Ectodermal cell (in vitro differentiated cells): Measurements from ENCODE around the gene DPEP1.
A peak's percentile ranks its signal among the peaks of the same experiment; 100 is the strongest.

Experiments used
- H3K27ac ChIP-seq: 2 replicates; pipeline ENCODE4 v1.7.0; 2013; ENCODE audit warnings: mild to moderate bottlenecking, low read depth, low read length; ENCODE audit not compliant: insufficient read depth, poor library complexity, severe bottlenecking
- H3K27me3 ChIP-seq: 2 replicates; pipeline ENCODE4 v1.7.0; 2013; ENCODE audit warnings: mild to moderate bottlenecking, low read length; ENCODE audit not compliant: insufficient read depth, control insufficient read depth, poor library complexity, severe bottlenecking
- H3K36me3 ChIP-seq: one replicate; pipeline ENCODE4 v1.7.0; 2013; ENCODE audit warnings: low read length; ENCODE audit not compliant: control insufficient read depth, insufficient read depth
- H3K4me1 ChIP-seq: one replicate; pipeline ENCODE4 v1.7.0; 2013; ENCODE audit warnings: low read length; ENCODE audit not compliant: control insufficient read depth, insufficient read depth
- H3K4me3 ChIP-seq: 2 replicates; pipeline ENCODE4 v1.7.0; 2013; ENCODE audit warnings: low read depth, low read length, control low read depth; ENCODE audit not compliant: insufficient read depth
- H3K9me3 ChIP-seq: 2 replicates; pipeline ENCODE4 v1.7.0; 2013; ENCODE audit warnings: mild to moderate bottlenecking, low read length, moderate library complexity; ENCODE audit not compliant: control insufficient read depth
- whole genome bisulfite sequencing, 2 experiments: methylation state at CpG; one replicate each; pipeline ENCODE4 v1.1.7; 2013; ENCODE audit warnings: missing lambda C conversion rate in 2 of 2; 5-methylcytosine and 5-hydroxymethylcytosine counted together

Gene DPEP1

DNA sequence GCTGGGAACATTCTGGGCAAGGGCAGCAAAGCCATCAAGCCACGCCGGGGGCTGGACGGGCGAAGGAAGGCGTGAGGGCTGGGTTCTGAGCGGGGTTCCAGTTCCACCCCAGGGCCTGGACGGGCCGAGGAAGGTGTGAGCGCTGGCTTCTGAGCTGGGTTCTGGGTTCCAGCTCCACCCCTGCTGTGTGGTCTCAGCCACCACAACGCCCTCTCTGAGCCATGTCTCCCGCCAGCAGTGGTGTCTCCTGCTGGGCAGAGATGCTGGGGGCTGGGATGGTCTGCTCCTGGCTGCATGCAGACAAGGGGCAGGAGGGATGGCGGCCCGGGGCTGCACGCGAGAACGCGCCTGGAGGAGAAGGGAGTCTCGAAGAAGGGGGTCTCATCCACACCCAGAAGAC, 41.8 kb upstream of the DPEP1 start:
- Histone ChIP-seq H3K4me1 (no peaks in the 10 kb centered on the region), H3K9me3 (no peaks in the 10 kb centered on the region), H3K36me3 (no peaks in the 10 kb centered on the region), H3K27me3 (peaks cover 30% of the 10 kb centered on the region), H3K4me3 (no peak overlapping the region), H3K27ac (no peak overlapping the region)
- 89 to 92% methylated on average over 18 of the region's 18 CpGs for WGBS, 2 experiments

GRCh38 chr16:89572073-89572484, 41.4 kb upstream of the DPEP1 start:
- H3K27me3 ChIP-seq: peaks cover 34% of the 10 kb centered on the region
- H3K9me3 ChIP-seq: no peaks in the 10 kb centered on the region
- 93 to 96% methylated on average over 14 of the region's 14 CpGs for WGBS, 2 experiments
- no peak overlapping the region for H3K27ac ChIP-seq
- no peaks in the 10 kb centered on the region for H3K4me1 ChIP-seq
- no peak overlapping the region for H3K4me3 ChIP-seq
- no peaks in the 10 kb centered on the region for H3K36me3 ChIP-seq

GRCh38 chr16:89572485-89573205, 40.8 kb upstream of the DPEP1 start:
- 90 to 91% methylated on average over 19 of the region's 19 CpGs for WGBS, 2 experiments

GRCh38 chr16:89573826-89574680, 39.4 kb upstream of the DPEP1 start:
- WGBS, 2 experiments: 75% methylated on average over 31 of the region's 31 CpGs
- H3K36me3 ChIP-seq: no peaks in the 10 kb centered on the region
- H3K9me3 ChIP-seq: no peaks in the 10 kb centered on the region
- peaks cover 43% of the 10 kb centered on the region for H3K27me3 ChIP-seq
- no peak overlapping the region for H3K27ac ChIP-seq
- H3K4me1 ChIP-seq: no peaks in the 10 kb centered on the region
- no peak overlapping the region for H3K4me3 ChIP-seq

More at GRCh38 chr16:89572485-89573205, 40.8 kb upstream of the DPEP1 start:
- Histone ChIP-seq H3K4me1 (no peaks in the 10 kb centered on the region), H3K27ac (no peak overlapping the region), H3K27me3 (peaks cover 40% of the 10 kb centered on the region), H3K4me3 (no peak overlapping the region), H3K36me3 (no peaks in the 10 kb centered on the region), H3K9me3 (no peaks in the 10 kb centered on the region)

- WGBS, 2 experiments: 2 to 3% methylated on average over 55 of the region's 55 CpGs
- no peaks in the 10 kb centered on the region for H3K9me3 ChIP-seq
- H3K36me3 ChIP-seq: no peaks in the 10 kb centered on the region
- H3K27ac ChIP-seq: no peak overlapping the region
- H3K27me3 ChIP-seq: peaks cover 43% of the 10 kb centered on the region
- no peaks in the 10 kb centered on the region for H3K4me1 ChIP-seq
- H3K4me3 ChIP-seq: peak overlapping the region; percentile 29
Observed at GRCh38 chr16:89574681-89575246, 38.7 kb upstream of the DPEP1 start.

- H3K4me1 ChIP-seq: no peaks in the 10 kb centered on the region
- WGBS, 2 experiments: 2% methylated on average over 103 of the region's 103 CpGs
- H3K36me3 ChIP-seq: no peaks in the 10 kb centered on the region
- no peaks in the 10 kb centered on the region for H3K9me3 ChIP-seq
- peak within 1 kb of the TSS; percentile 33 for H3K4me3 ChIP-seq
- no peak within 1 kb of the TSS for H3K27ac ChIP-seq
- peaks cover 43% of the 10 kb centered on the region for H3K27me3 ChIP-seq
Observed at GRCh38 chr16:89575247-89576152, 37.9 kb upstream of the DPEP1 start, which contains the start of gene CPNE7. CPNE7 (plus strand) TSS chr16:89575758; CDS start chr16:89575898, 140 bp downstream.

DNA sequence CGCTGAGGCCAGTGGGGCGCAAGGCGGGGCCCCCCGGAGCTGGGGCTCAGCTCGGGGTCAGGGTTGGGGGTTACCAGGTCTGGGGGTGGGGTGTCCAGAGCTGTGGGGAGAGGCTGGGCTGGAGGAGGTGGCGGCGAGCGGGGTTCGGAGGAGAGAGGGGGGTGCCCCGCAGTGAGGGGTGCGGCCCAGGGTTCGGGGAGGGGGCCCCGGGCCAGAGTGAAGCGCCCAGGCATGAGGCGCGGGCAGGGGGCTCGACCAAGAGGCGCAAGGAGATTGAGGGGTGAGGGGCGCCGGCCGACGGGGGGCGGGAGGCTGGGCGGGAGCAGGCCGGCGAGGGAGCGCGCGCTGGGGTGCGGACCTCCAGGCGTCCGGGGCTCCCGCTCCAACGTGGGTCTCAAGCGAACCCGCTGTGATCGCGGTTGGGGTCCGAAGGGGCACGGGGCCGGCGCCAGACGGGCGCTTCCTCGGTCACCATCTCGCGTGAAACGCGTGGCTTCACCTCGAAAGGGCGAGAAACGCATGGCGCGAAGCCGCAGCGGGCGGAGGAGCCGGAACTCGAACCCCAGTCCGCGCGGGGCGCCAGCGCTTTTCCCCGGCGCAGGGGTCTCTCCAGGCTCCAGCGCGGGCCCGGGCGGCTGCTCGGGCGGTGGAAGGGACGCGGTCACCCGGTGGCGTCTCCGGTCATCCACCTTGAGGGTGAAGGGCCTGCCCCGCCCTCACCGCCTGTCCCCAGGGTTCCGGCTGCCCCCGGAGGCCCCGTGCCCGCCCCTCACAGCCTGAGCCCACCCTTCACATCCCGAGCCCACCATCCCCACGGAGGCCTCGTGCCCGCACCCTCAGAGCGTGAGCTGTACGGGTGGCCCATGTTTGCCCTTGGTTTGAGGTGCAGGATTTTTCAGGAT, 37.0 kb upstream of the DPEP1 start:
- H3K27me3 ChIP-seq: peaks cover 43% of the 10 kb centered on the region
- H3K36me3 ChIP-seq: no peaks in the 10 kb centered on the region
- WGBS, 2 experiments: 27 to 29% methylated on average over 89 of the region's 89 CpGs
- H3K9me3 ChIP-seq: no peaks in the 10 kb centered on the region
- no peaks in the 10 kb centered on the region for H3K4me1 ChIP-seq
- no peak overlapping the region for H3K27ac ChIP-seq
- H3K4me3 ChIP-seq: peak overlapping the region; percentile 33

DNA sequence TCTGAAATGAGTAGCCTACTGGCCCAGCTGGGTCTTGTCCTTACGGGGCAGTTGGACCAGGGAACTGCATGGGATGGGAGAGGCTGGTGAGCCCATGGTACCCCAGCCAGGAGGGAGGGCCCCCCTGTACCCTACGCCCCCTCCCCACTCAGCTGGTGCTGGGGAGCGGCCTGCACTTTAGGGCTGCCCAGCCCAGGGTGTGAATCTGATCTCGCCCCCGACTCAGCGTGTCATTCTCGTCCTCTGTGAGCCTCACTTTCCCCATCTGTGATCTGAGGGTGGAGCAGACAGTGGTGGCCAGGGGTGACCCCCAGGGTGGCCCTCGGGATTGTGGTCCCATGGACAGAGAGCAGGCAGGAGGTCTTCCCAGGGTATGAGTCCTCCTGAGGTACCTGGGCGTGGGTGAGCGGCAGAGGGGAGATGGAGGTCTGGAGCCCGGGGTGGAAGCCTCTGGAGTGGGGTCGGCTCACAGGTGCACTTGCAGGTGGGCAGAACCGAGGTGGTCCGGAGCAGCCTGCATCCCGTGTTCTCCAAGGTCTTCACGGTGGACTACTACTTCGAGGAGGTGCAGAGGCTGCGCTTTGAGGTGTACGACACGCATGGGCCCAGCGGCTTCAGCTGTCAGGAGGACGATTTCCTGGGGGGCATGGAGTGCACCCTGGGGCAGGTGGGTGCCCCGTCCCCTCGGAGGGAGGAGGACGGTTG, 36.2 kb upstream of the DPEP1 start:
- Histone ChIP-seq H3K27ac (no peak overlapping the region), H3K4me1 (no peaks in the 10 kb centered on the region), H3K4me3 (no peak overlapping the region), H3K9me3 (no peaks in the 10 kb centered on the region), H3K27me3 (peaks cover 43% of the 10 kb centered on the region), H3K36me3 (no peaks in the 10 kb centered on the region)
- WGBS, 2 experiments: 90 to 91% methylated on average over 25 of the region's 25 CpGs
